GM13976 (cell line): ENCODE results near the gene ESAM.

Source experiments
- DNase-seq: peaks from one replicate; pipeline ENCODE4 v3.0.0; 2012; ENCODE audit warnings: low spot score
- in situ Hi-C: fragments of 300-500 bp; cut with MboI; formaldehyde crosslinking; loops from one replicate; pipeline ENCODE4 v1.12.0; 2022; ENCODE audit warnings: low sequenced_read_pairs, mixed read lengths, inconsistent platforms; ENCODE audit not compliant: unreplicated experiment
- TF ChIP-seq, protein P1 (sequence below): IDR thresholded peaks from 2 replicates; pipeline ENCODE4 v1.5.1; 2012; ENCODE audit warnings: borderline replicate concordance, mild to moderate bottlenecking; ENCODE audit not compliant: insufficient read depth; ENCODE audit errors: extremely low read depth, missing control alignments, control extremely low read depth

ESAM gene

GRCh38 chr11:124758355-124759265 is 3.5 kb downstream of the ESAM start:
- peak; percentile 82 for DNase-seq
- TF ChIP-seq, protein P1, sequence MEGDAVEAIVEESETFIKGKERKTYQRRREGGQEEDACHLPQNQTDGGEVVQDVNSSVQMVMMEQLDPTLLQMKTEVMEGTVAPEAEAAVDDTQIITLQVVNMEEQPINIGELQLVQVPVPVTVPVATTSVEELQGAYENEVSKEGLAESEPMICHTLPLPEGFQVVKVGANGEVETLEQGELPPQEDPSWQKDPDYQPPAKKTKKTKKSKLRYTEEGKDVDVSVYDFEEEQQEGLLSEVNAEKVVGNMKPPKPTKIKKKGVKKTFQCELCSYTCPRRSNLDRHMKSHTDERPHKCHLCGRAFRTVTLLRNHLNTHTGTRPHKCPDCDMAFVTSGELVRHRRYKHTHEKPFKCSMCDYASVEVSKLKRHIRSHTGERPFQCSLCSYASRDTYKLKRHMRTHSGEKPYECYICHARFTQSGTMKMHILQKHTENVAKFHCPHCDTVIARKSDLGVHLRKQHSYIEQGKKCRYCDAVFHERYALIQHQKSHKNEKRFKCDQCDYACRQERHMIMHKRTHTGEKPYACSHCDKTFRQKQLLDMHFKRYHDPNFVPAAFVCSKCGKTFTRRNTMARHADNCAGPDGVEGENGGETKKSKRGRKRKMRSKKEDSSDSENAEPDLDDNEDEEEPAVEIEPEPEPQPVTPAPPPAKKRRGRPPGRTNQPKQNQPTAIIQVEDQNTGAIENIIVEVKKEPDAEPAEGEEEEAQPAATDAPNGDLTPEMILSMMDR: peak; percentile 56
- in situ Hi-C loops: no loop called here

DNA sequence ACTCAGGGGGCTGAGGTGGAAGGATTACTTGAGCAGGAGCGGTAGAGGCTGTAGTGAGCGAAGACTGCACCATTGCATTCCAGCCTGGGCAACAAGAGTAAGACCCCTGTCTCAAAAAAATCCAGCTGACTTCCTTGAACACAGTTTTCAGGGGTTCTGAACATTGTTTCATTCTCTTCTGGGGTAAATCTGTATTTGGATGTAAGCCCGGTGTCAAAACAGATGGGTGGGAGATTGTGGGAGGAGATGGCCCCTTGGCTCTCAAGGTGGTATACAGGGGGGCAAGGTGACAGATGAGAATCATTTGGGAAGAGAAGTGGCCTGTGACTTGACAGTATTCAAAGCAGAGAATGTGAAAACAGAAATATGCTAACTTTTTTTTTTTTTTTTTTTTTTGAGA is 4.8 kb downstream of the ESAM start:
- TF ChIP-seq, protein P1: no peak
- in situ Hi-C loops: no loop called here
- DNase-seq: no peak

DNA sequence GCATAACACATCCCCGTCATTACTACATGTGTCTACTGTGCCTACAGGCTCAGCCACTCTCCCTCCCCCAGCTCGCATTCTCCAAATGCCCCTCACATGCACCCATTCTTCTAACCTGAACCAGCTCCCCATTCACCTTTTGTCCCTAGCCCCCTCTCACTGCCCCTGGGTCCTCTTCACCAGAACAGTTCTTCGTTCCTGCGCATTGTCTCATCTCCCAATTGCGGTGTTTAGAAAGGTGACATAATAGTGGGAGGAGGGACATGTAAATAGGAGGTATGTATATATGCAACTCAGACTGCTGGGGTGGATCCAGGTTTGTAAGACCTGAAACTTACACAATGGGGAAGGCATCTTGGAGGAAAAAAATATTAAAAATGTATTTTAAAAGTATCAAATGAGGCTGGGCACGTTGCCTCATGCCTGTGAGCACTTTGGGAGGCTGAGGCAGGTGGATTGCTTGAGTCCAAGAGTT is 5.3 kb downstream of the ESAM start:
- TF ChIP-seq, protein P1: no peak
- in situ Hi-C loops: no loop called here
- DNase-seq: no peak

DNA sequence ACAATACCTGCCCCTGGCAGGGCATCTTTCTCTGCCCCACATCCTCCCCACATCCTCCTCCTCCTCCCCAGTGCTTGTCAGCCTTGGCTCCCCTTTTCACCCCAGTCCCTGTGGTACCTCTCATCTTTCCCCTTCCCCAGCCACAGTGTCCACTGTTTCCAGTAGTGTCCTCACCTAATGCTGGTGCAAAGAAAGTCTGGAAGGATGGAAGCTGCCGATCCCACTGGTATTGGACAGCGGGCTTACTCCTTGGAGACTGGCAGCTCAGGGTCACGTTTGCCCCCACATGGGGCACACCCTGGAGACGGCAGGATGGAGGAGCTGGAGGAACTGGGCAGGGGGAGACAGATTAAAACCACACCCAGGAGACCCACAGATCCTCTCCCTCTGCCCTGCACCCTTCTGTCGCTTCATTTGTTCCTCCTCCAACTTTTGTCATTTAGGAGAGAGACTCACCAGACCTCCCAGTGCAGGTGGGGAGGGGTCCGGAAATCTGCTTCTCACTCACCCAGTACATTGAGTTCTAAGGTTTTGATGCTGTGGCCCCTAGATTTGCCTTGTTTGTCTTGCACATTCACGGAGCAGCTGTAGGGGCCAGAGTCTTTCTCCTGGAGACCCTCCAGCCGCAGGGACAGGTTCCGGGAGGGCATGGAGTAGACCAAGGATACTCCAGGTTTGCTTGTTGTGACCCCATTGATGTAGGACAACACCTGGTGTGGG is 5.9 kb downstream of the ESAM start:
- TF ChIP-seq, protein P1: no peak
- no peak for DNase-seq
- in situ Hi-C loops: no loop called here

DNA sequence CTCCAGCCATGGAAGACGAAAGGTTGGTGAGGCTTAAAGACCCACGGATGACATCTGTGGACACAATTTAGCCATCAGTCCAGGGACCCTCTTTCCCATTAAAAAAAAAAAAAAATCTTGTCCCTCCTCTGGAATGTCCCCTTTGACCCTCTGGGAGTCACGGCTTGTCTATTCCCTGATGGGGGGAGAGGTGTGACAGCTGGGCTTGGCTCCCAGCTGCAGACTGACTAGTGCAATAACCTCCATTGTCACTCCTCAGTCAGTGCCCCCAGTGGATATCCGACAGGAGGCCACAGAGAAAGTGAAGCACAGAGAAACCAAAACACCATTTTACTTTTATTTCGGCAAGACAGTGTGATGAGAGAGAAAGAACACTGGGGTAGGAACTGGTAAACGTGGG is 7.4 kb downstream of the ESAM start:
- TF ChIP-seq, protein P1: no peak
- no peak for DNase-seq
- in situ Hi-C loops: no loop called here

DNA sequence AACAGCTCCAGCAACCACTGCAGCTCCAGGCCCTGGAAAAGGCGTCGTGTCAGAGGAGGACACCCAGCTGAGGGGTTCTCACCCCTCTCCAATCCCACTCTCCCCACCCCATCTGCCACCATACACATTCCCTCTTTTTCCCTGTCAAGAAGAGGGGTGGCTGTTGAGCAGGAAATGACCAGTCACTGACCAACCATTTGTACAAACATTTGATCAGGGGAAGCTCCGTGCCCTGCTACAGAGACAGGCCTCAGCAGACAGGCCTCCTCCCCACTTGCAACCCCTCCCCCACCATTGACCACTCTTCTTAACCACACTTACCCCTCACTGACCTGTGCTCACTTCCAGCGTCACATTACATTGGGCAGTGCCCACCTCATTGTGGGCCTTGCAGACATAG is 7.8 kb downstream of the ESAM start:
- DNase-seq: no peak
- in situ Hi-C loops: no loop called here
- TF ChIP-seq, protein P1: no peak
